ENCODE measurements around the gene ITIH5. TPM values are rescaled to one million over a fixed set of nuclear protein-coding genes. Genes with fewer than 3 reads are reported as not detected.

Gene ITIH5
- total and polyA plus RNA-seq, 8 donors, result 4.0 to 28.6 (median 14.6) TPM

DNA sequence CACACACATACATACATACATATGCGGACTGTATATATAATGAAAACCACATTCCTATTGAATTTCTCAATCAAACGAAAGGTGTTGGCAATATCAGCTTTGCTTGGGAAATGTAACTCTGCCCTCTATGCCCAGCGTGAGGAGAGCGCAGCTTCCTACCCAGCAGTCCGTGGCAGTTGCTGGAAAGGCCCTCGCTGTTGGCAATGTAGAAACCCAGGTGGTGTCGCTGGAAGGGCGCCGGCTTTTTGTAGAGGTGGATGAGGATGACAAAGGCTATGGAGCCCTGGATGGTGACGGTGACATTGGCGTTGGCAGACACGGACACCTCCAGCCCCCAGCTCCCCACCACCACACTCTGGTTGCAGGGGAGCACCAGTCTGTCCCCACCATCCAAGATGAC is 100.9 kb downstream of the ITIH5 start:
- Histone ChIP-seq H3K9me3 (no peaks in the 10 kb centered on the region), H3K36me3 (peaks cover 0 to 20% (median 4%) of the 10 kb centered on the region in 4 donors), H3K4me1 (peaks cover 20 to 32% (median 28%) of the 10 kb centered on the region in 4 donors), H3K27ac (no peak overlapping the region), H3K4me3 (no peak overlapping the region), H3K27me3 (no peaks in the 10 kb centered on the region)
- 89 to 98% (median 95%) methylated on average over 12 of the region's 12 CpGs for WGBS, 5 donors
- no peak for DNase-seq
- intact Hi-C loops (cut with DNase I; ENCODE audit: low total_unique reads), result no loop called here
- TF ChIP-seq EP300 (IDR thresholded peaks at IDR 0.05) (no peak), POLR2A (IDR thresholded peaks at IDR 0.05) (no peak), POLR2AphosphoS5 (IDR thresholded peaks at IDR 0.05) (no peak)
- TF ChIP-seq, protein P1, sequence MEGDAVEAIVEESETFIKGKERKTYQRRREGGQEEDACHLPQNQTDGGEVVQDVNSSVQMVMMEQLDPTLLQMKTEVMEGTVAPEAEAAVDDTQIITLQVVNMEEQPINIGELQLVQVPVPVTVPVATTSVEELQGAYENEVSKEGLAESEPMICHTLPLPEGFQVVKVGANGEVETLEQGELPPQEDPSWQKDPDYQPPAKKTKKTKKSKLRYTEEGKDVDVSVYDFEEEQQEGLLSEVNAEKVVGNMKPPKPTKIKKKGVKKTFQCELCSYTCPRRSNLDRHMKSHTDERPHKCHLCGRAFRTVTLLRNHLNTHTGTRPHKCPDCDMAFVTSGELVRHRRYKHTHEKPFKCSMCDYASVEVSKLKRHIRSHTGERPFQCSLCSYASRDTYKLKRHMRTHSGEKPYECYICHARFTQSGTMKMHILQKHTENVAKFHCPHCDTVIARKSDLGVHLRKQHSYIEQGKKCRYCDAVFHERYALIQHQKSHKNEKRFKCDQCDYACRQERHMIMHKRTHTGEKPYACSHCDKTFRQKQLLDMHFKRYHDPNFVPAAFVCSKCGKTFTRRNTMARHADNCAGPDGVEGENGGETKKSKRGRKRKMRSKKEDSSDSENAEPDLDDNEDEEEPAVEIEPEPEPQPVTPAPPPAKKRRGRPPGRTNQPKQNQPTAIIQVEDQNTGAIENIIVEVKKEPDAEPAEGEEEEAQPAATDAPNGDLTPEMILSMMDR (IDR thresholded peaks at IDR 0.05), result no peak

DNA sequence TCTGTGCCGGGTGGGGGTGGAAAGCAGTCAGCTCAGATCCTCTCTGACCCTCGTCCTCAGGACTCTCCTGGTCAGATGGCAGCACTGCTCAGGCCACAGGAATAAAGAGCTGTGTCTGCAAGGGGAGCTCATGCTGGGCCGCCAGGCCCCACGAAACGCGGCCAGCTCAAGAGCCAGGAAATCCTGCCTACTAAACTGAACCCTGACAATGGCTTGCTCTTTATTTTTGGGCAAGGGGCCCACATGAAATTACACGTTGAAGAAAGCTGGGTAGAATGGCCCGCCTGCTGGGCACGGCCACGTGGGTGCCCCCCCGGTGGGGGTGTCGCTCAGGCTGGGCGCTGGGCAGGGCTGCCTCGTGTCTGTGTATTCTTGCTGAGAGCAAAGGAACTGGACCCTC is 103.0 kb downstream of the ITIH5 start:
- Histone ChIP-seq H3K36me3 (peaks cover 0 to 5% (median 2%) of the 10 kb centered on the region in 4 donors), H3K9me3 (no peaks in the 10 kb centered on the region), H3K27me3 (no peaks in the 10 kb centered on the region), H3K4me3 (no peak overlapping the region), H3K27ac (peak overlapping the region in 3 of 5 donors; percentile 50 to 66 (median 66)), H3K4me1 (peaks cover 20 to 38% (median 32%) of the 10 kb centered on the region in 4 donors)
- TF ChIP-seq, protein P1 (IDR thresholded peaks at IDR 0.05), result no peak
- no peak for TF ChIP-seq POLR2AphosphoS5 (IDR thresholded peaks at IDR 0.05)
- TF ChIP-seq EP300 (IDR thresholded peaks at IDR 0.05), result no peak
- no peak for TF ChIP-seq POLR2A (IDR thresholded peaks at IDR 0.05)
- intact Hi-C loops (cut with DNase I; ENCODE audit: low total_unique reads), result no loop called here
- no peak for DNase-seq
- 48 to 69% (median 63%) methylated on average over 10 to 14 of the region's 14 CpGs for WGBS, 5 donors

DNA sequence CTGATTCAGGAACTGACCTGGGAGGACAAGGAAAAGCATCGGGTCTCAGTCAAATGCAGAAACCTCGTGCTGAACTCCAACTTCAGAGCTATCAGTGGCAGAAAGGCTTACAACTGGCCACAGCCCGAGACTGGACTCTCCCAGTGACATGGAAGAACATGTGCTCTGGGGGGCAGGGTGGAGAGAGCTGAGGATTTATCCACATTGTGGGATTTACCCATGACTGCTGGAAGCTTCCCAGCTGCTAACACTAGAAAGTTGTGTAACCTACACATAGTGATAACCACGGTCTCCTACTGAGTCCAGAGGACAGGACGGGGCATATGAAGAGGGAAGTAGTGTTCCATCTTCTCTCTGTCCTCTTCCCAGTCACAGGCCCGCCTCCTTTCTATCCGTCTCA is 103.4 kb downstream of the ITIH5 start:
- peak overlapping the region in 3 of 5 donors; percentile 50 to 66 (median 66) for H3K27ac ChIP-seq
- DNase-seq, result peak in 1 of 2 donors; percentile 76
- peaks cover 20 to 41% (median 32%) of the 10 kb centered on the region in 4 donors for H3K4me1 ChIP-seq
- TF ChIP-seq, protein P1 (IDR thresholded peaks at IDR 0.05), result no peak
- TF ChIP-seq POLR2AphosphoS5 (IDR thresholded peaks at IDR 0.05) (peak in 2 of 3 donors; percentile 19 to 61), EP300 (IDR thresholded peaks at IDR 0.05) (no peak), POLR2A (IDR thresholded peaks at IDR 0.05) (no peak)
- intact Hi-C loops (cut with DNase I; ENCODE audit: low total_unique reads), result no loop called here
- no peak overlapping the region for H3K4me3 ChIP-seq
- no peaks in the 10 kb centered on the region for H3K9me3 ChIP-seq
- WGBS, 5 donors, result 37 to 43% (median 40%) methylated on average over 5 to 7 of the region's 7 CpGs
- peaks cover 0 to 5% (median under 1%) of the 10 kb centered on the region in 4 donors for H3K36me3 ChIP-seq
- H3K27me3 ChIP-seq, result no peaks in the 10 kb centered on the region

DNA sequence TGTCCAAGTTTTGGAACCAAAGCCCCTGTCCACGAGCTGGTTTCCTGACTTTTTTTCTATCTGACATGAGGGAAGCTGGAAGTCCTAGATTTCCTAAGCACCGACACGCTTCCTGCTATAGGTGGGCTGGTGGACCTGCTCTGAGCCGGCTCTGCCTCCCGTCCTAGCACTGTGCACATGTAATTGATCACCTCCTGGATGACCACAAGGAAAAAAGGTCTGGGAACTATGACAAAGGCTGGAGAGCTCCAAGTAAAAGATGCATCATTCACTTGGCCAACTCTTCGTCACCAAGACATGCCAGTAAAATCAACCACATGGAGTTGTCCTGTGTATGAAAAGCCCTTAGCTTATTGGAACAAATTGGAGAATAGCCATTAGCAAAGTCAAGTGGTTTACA is 104.8 kb downstream of the ITIH5 start:
- no peak overlapping the region for H3K4me3 ChIP-seq
- no peaks in the 10 kb centered on the region for H3K27me3 ChIP-seq
- 56 to 70% (median 65%) methylated on average over 6 of the region's 6 CpGs for WGBS, 5 donors
- no peak for DNase-seq
- no peaks in the 10 kb centered on the region for H3K9me3 ChIP-seq
- H3K36me3 ChIP-seq, result no peaks in the 10 kb centered on the region
- peak overlapping the region in 3 of 5 donors; percentile 27 to 73 (median 66) for H3K27ac ChIP-seq
- TF ChIP-seq, protein P1 (IDR thresholded peaks at IDR 0.05), result no peak
- TF ChIP-seq POLR2AphosphoS5 (IDR thresholded peaks at IDR 0.05), result no peak
- TF ChIP-seq EP300 (IDR thresholded peaks at IDR 0.05), result no peak
- no peak for TF ChIP-seq POLR2A (IDR thresholded peaks at IDR 0.05)
- intact Hi-C loops (cut with DNase I; ENCODE audit: low total_unique reads), result no loop called here
- peaks cover 20 to 41% (median 32%) of the 10 kb centered on the region in 4 donors for H3K4me1 ChIP-seq
